Stimulated activated CD4-positive, alpha-beta T cell treated with anti-CD3 and anti-CD28 coated beads, Interleukin-1b, Interleukin-23, amount 100 ng/mL, for 24 hours (primary cell): ENCODE results near the gene RALGAPB.
"Not testable (repeated sequence)": the region's sequence is repeated elsewhere in the genome, so short reads cannot be mapped to it uniquely, and the experiment has no call there.

Experiments used
- DNase-seq, 4 experiments: peaks; one replicate each; pipeline ENCODE4 v3.0.0-alpha.2; 2020; ENCODE audit warnings: low read depth in 4 of 4, low spot score in 1 of 4

RALGAPB gene

DNA sequence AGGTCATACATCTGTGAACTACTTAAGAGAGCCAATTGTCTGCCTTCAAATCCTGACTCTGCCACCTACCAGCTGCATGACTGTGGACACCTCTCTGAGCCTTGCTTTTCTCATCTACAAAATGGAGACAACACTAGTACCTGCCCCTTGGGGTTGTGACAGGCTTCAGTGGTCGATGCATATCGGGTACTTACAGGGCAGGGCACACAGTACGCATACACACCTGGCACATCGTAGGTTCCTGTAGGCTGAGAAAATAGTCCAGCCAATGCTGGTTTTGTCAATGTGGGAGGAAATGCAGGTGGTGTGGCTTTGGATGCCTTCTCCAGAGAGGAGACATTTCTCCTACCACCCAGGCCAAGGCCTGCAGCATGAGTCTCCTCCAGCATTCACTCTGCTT, 110.7 kb downstream of the RALGAPB start:
- DNase-seq: no peak

DNA sequence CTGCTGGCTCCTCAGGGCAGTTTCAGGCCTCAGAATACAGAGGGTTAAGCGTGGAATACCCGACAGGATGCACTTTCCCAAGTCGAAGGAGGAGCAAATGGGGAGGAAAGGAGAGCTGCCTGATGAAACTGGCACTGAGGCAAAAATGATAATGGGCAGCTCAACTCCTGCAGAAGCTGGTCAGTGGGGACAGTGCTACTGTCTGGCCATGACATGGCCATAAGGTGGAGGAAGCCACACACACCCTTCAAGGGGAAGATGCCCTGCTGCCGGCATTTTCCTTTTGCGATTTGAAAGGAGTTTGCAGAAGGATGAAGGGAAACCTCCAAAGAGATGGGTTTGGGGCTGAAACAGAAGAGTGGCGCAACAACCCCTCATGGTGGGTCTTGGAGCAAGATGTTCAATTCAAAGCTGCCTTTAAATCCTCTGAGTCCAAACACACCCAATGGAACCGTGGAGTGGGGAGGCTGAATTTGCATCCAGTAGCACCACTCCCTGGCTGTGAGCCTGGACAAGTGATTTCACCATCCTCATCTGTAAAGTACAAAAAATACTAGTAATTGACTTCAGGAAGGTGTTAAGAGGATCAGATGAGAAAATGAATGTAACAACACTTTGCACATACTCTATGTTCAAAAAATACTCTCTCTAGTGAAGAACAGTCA, 111.6 kb downstream of the RALGAPB start:
- no peak for DNase-seq

DNA sequence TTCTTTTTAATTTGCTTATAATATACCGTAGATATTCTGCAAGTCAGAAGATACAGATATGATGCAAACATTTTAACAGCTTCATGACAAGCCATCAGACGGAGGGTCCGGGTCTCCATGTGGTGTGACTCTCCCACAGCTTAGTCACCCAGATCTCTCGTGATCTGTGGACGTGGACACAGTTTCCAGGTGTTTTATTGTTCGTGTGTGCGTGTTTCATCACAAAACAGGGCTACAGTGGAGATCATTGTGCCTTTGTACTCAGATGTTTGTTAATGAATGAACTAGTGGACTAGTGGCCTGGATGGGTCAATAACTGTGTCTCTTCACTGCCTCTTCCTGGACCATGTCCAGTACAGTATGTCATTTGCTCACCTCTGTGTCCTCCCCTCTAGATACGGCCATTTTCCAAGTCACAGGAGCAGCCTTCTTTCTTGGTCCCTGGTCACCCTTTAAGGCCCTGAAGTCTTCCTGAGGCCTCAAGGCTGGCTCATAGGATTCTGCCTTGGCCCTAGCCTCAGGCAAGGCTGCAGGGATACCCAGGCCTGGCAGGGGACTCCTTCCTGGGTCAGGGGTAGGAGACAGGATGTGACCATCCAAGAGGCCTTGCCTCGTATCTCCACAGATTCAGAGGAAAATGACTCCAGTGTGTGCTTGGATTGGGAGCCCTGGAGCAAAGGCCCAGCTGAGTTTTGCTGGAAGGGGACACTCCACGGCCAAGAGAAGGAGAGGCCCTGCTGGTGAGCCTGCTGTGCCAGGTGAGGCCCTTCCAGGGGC, 112.9 kb downstream of the RALGAPB start:
- no peak for DNase-seq

DNA sequence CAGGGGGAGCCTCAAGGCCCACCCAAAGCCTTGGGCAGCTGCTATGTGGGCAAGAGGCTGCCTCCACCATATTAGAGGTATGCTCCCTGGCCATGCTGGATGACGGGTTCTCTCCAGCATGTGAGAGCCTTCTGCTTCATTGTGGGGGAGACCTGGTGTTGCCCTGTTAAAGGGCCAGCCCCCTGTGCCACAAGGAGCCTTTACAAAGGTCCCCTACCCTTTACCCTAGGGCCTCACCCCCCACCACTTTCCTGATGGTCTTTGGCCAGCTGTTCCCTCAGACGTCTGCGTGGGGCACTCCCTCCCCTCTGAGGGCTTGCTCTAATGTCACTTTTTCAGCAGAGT, 113.5 kb downstream of the RALGAPB start:
- DNase-seq: no peak

DNA sequence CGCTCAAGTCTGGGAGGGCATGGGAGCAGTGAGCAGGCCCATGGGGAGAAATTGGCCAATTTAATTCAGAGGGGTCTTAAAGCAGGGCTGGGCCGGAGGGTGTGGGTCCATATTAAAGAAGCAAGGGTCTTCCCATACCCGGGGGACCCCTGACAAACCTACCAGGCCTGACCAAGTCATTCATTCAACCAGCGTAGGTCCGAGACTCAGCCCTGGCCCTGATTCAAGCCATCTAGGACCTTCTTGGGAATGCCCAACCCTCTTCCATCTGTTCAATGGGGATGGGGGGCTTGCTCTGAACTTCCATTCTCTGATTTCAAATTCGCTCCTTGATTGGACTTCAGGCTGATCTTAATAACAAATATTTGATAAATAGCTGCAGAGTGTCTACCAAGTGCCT, 115.7 kb downstream of the RALGAPB start:
- DNase-seq: no peak

DNA sequence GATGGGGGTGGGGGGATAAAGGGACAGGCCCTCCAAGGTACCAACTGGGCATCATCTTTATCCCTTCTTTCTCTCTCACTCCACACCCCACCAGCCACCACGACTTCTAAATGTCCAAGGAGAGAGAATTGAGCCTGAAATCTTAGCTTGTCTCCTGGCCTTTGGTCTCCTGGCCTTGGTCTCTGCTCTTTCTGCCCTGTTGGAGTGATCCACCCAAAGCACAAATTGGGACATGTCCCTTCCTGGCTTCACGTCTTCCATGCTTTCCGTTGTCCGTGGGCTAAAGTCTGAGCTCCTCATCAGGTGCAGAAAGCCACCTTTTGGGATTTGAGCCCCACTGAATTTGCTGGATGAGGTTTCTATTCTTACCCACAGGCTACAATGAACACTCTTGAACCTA, 116.7 kb downstream of the RALGAPB start:
- no peak for DNase-seq

DNA sequence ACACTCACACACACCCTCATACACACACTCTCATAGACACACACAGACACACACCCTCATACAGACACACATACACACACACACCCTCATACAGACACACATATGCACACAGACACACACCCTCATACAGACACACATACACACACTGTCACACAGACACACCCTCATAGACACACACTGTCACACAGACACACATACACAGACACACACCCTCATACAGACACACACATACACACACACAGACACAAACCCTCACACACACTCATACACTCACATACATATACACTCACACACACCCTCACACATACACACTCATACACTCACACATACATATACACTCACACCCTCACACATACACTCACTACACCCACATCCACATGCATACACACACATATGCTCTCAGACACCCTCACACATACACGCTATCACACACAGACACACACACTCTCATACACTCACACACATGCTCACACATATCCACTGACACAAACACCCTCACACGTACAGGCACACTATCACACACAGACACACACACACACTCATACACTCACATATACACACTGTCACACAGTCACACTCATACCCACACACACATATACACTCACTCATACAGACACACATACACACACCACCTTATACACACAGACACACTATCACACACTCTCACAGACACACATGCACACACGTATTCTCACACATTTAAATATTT, 117.5 kb downstream of the RALGAPB start:
- no peak for DNase-seq

DNA sequence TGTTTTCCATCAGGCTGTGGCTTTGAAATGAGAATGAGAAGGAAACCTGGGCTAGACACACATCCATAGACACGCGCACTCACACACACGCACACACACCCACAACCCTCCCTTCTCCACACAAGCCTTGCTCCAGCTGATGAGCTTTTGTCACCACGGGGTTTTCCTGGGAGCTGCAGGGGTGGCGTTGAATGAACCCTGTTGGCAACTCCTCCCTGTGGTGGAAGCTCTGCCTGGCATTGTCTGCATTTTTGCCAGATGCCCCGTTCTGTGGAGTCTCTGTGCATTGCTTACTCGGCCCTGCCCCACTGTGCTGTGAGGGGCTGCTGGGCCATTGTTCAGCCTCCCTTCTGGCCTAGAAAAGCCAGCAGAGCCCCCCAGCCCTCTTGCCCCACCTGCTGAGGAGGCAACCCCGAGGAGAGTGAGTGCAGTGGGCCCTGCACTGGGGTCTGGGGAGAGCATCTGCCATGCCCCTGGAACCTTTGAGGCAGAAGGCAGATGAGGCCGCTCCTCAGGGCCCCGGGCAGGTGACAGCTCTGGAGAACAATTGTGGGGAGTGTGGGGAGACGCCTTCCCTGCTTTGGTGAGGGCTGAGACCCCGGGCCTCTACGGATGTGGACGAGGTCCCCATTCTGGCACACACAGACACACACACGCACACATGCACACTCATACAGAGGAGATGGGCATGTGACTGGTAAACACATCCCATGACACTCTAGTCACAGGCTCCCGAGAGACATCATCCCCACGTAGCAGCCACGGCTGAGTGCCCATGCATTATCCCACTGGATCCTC, 118.2 kb downstream of the RALGAPB start:
- DNase-seq: no peak

DNA sequence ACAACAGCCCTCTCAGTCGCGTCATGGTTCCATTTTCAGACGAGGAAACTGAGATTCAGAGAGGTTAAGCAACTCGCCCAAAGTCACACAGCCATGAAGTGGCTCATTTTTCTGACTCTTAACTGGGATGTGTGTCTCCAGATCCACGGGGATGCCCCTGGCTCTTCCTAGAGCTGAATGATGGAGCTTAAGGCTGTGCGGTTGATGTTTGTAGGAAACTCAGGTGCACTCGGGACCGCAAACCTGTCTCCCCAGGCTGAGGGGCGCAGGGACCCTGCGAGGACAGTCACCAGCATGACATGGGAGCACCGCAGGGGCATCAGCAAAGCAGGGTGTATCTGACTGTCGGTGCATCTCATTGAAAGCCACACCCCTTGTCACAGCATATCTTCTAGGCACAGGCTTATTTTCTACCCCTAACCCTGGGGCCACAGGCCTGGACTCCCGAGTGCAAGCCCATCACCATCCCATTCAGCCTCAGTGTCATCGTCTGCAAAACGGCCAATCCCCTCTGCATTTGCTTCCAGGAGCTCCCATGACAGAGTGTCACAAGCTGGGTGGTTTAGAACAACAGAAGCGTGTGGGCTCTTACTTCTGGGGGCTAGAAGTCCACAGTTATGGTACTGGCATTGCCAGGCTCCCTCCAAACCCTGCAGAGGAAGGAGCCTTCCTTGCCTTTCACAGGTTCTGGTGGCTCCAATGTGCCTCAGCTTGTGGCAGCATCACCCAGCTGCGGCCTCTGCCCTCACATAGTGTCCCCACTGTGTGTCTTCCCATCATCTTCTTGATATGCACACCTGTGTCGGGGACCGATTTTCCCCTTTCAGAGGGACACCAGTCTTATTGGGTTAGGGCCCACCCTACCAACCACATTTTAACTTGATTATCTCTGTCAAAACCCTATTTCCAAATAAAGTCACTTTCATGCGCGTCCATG, 119.1 kb downstream of the RALGAPB start:
- DNase-seq: no peak

DNA sequence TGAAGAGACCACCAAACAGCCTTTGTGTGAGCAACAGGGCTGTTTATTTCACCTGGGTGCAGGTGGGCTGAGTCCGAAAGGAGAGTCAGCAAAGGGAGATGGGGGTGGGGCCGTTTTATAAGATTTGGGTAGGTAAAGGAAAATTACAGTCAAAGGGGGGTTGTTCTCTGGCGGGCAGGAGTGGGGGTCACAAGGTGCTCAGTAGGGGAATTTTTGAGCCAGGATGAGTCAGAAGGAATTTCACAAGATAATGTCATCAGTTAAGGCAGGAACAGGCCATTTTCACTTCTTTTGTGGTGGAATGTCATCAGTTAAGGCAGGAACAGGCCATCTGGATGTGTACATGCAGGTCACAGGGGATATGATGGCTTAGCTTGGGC, 119.8 kb downstream of the RALGAPB start:
- not testable (repeated sequence) for DNase-seq

DNA sequence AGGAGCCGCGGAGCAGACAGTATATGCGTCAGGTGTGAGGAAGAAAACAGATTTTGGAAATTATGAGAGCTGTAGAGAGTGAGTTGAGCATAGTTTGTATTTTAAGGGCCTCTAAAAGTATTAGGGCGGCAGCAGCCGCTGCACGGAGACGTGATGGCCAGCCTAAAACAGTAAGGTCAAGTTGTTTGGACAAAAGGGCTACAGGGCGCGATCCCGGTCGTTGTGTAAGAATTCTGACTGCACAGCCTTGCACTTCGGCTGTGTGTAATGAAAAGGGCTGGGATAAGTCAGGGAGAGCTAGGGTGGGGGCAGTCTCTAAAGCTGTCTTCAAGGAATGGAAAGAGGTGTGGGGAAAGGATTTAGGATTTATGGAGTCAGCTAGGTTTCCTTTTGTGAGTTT, 121.6 kb downstream of the RALGAPB start:
- DNase-seq: not testable (repeated sequence)

DNA sequence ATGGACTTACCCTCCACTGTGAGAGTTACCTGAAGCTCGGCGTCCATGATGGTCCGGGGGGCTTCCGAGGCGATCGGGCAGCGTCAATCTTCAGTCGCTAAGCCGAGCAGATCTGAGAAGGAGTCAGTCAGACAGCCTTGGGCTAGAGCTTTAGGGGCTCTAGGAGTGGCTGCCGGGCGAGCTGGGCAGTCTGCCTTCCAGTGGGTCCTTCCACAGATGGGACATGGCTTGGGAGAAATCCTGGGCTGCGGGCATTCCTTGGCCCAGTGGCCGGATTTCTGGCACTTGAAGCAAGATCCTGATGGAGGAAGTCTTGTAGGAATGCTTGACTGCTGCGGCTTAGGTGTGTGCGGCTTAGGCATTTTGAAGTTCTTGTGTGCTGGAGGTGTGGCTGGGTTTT, 123.2 kb downstream of the RALGAPB start:
- not testable (repeated sequence) for DNase-seq

DNA sequence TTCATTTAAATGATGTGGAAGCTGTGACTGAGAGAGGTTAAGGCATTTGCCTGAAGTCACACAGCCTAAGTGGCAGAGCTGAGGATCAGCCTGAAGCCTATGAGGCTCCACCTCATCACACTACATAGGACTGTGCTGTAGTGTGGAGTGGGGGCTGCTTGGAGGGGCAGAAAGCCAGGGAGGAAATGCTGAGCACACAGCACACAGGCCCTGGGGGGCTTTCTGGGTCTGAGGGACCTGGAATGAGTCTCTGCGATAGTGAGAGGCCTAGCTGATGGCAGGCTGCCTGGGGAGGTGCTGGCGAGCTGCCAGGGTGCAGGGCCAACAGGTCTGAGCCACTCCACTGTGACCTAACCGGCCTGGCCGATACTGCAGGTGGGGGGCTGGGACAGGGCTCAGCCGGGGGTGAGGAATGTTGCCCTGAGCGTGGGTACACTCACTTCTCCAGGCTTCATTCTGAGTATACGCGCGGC, 126.8 kb downstream of the RALGAPB start:
- DNase-seq: no peak

DNA sequence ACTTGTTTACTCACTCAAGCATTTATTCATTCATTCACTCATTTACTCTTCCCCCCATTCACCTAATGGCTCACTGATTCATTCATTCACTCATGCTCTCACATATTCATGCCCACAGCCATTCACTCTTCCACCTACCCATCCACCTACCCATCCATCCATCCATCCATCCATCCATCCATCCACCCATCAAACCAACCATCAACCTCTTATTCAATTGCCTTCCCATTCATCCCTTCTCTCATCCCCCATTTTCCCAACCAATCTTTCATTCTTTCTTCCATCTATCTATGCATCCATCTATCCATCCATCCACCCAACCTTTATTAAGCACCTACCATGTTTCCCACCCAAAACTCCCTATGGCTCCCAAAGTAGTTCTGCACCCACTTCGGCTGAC, 127.4 kb downstream of the RALGAPB start:
- DNase-seq: no peak

DNA sequence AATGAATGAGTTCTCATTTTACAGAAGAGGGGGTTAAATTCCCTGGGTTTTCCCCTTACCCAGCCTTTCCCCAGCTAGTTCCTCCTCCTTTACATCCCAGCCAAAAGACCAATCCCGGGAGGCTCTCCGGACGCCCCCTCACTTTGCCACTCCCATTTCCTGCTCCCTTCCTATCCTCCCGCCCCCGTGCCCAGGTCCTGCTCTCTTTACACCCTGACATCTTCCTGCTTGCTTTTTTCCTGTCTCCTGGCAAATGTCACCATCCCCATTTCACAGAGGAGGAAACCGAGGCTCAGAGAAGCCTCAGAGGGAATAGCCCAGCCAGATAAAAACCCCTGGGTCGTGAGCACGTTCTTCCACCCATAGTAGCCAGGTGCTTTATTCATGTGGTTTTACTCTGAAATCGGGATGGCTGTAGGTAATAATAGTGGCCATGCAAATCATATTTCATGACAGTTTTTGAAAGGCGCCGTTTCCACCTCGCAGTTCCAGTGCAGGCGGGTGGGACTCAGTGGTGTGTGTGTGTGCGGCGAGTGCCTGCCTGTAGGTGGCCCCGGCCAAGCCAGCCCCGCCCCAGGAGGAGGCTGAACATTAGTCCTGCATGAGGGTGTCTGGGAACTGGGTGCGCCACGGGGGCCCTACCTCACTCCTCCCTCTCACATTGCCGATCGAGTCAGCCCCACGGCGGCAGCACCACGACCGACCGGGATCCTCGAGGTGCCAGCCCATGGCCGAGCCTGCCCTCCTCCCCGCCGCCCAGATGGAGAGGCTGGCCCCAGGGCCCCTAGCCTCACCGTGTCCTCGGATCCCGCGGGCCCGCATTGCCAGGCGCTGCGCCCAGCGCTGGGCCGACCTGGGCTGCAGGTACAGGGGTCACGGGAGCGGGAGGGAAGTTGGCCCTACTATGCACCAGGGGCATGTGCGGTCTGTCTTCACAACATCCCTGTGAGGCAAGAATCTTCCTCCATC, 128.9 kb downstream of the RALGAPB start, which contains the start of gene ARHGAP40:
Gene ARHGAP40 (plus strand): TSS at position 594 of the 969 bp plus-strand sequence.
- peak in 3 of 4 experiments; percentile 1 to 20 (median 4) for DNase-seq

DNA sequence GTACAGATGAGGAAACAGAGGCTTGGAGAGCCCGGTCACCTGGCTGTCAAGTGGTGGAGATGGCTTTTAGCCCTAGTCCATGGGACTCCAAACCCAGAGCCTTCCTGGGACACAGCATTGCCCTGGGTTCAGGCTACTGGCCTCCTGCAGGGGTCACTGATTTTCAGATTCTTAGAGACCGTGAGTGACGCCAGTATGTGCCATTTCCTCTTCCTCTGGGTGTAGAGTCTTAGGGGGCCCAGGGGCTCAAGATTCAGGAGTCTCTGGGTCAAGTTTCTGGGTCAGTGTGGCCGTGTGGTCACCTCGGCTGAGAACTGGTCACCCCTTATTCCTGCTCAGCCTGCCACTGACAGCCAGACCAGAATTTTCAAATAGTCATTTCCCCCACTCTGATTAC, 129.5 kb downstream of the RALGAPB start:
- DNase-seq: no peak

DNA sequence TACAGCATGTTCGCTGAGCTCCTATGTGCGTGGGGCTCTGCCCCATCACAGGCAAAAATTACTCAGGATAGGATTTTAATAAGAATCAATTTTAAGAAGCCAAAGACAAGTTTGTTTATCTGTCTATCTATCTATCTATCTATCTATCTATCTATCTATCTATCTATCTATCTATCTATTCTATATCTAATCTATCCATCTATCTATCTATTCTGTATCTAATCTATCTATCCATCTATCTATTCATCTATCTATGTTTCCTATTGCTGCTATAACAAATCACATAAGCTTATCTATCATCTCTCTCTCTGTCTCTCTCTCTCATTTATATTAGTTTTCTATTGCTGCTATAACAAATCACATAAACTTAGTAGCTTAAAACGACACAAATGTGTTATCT, 130.6 kb downstream of the RALGAPB start:
- no peak for DNase-seq

DNA sequence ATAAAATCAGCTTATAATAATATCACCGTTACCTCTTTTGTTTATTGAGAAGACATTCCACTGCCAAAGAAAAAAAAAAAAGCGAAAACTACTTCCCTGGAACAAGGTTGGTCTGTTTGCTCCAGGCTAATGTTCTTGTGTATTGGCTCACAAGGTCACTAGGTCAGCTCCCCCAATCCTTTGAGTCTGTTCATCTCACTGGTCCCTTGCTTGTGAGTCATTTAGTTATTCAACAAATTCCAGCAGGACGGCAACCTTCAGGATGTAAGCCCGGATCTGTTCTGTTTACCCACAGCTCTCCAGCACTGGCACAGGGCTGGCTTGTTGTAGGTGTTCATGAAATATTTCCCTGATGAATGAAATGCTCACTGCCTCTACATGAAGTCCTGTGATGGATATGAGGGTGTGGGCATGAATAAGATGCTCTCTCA, 132.2 kb downstream of the RALGAPB start:
- DNase-seq: no peak

DNA sequence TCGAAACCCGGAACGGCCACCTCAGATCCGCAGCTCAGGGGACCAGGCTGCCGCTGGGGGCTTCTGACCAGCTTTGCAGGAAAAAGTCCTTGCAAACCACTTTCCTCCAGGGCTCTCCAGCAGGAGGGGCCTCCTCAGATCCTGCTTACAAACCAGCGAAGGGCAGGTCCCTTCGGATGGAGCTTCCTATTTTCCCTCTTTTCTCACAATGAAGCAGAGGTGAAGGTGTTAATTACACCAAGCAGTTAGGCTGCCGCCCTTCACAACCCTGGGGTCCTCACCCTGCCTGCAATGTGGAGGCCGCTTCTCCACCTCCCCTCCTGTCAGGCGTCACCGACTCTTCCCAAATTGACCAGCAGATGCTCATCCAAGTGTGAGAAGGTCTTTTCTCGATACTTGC, 134.7 kb downstream of the RALGAPB start:
- DNase-seq: no peak
